Lung (tissue), 12 donors: Measurements from ENCODE around the gene OPCML. TPM values are rescaled to one million over a fixed set of nuclear protein-coding genes. Genes with fewer than 3 reads are reported as not detected.

Source experiments
- ATAC-seq: fragments of 200-7000 bp; cut with Tn5 transposase; one replicate; pipeline ENCODE4 v1.9.1; 2020; ENCODE audit warnings: moderate number of reproducible peaks; ENCODE audit not compliant: insufficient read depth, low FRiP score
- DNase-seq, 3 donors: peaks; one replicate each; pipeline ENCODE4 v3.0.0-alpha.2; 2013 to 2017
- H3K27ac ChIP-seq, 2 donors: one replicate each; pipeline ENCODE4 v1.5.1; 2013; ENCODE audit warnings: mild to moderate bottlenecking in 2 of 2, moderate library complexity in 2 of 2, control low read depth in 1 of 2, inconsistent platforms in 1 of 2, low read depth in 1 of 2, low read length in 1 of 2
- H3K27me3 ChIP-seq, 3 donors: one replicate each; pipeline ENCODE4 v1.5.1; 2013; ENCODE audit warnings: low read length in 2 of 3; ENCODE audit not compliant: control insufficient read depth in 3 of 3, insufficient read depth in 3 of 3
- H3K36me3 ChIP-seq, 4 donors: one replicate each; pipeline ENCODE4 v1.5.1; 2013; ENCODE audit warnings: low read length in 4 of 4, mild to moderate bottlenecking in 1 of 4, moderate library complexity in 1 of 4; ENCODE audit not compliant: control insufficient read depth in 4 of 4, insufficient read depth in 4 of 4
- H3K4me1 ChIP-seq, 5 donors: one replicate each; pipeline ENCODE4 v1.5.1; 2013; ENCODE audit warnings: low read length in 5 of 5, mild to moderate bottlenecking in 2 of 5, moderate library complexity in 1 of 5; ENCODE audit not compliant: control insufficient read depth in 5 of 5, insufficient read depth in 5 of 5
- H3K4me3 ChIP-seq: one replicate; pipeline ENCODE4 v1.5.1; 2013; ENCODE audit warnings: mild to moderate bottlenecking, control low read depth, moderate library complexity
- H3K9ac ChIP-seq, 2 donors: one replicate each; pipeline ENCODE4 v1.5.1; 2013; ENCODE audit warnings: low read length in 2 of 2, control low read depth in 1 of 2; ENCODE audit not compliant: insufficient read depth in 1 of 2
- H3K9me3 ChIP-seq, 4 donors: one replicate each; pipeline ENCODE4 v1.5.1; 2013; ENCODE audit warnings: low read length in 3 of 4, mild to moderate bottlenecking in 1 of 4, moderate library complexity in 1 of 4; ENCODE audit not compliant: control insufficient read depth in 4 of 4, insufficient read depth in 3 of 4
- CTCF ChIP-seq: IDR thresholded peaks from 2 replicates; pipeline ENCODE4 v1.5.1; 2012; ENCODE audit warnings: mild to moderate bottlenecking; ENCODE audit errors: control extremely low read depth, extremely low read depth
- WGBS, 2 donors: extraction: QIAGEN DNeasy Blood & Tissue Kit; methylation state at CpG; one replicate each; pipeline ENCODE4 v1.1.7; 2013; 5-methylcytosine and 5-hydroxymethylcytosine counted together
- polyA plus RNA-seq, 2 donors: library from polyadenylated mRNA; stranded (reverse); fragments of 200-250 nt; gene quantifications; one replicate each; pipeline ENCODE4 v1.2.1, GENCODE V29; 2013
- total RNA-seq, 2 donors: library from RNA; depleted of rRNA in 1 of 2; stranded (reverse); fragments of >200 nt in 1 of 2; gene quantifications; one replicate each; pipeline ENCODE4 v1.2.1, GENCODE V29; 2014 to 2021
- donor health status: control.
- donor health status: control.
- donor health status: Bipolar disorder and iron deficiency.
- donor health status: healthy.
- donor health status: DM: yes; HTN: yes; CAD: no.

OPCML gene
- total and polyA plus RNA-seq, 4 donors = 0.49 to 0.74 TPM; not detected in 2

GRCh38 chr11:133339495-133340140 is 192.7 kb downstream of the OPCML start:
- Histone ChIP-seq H3K4me3 (no peak overlapping the region), H3K36me3 (no peaks in the 10 kb centered on the region), H3K9me3 (peaks cover 0 to 8% (median 0%) of the 10 kb centered on the region in 4 donors), H3K27me3 (peaks cover 0 to 6% (median 3%) of the 10 kb centered on the region in 3 donors), H3K27ac (no peak overlapping the region), H3K9ac (no peak overlapping the region), H3K4me1 (peaks cover 0 to 8% (median 0%) of the 10 kb centered on the region in 5 donors)
- DNase-seq (no peak), ATAC-seq (no peak)
- TF ChIP-seq CTCF = no peak
- 76 to 78% methylated on average over 5 of the region's 5 CpGs for WGBS, 2 donors

GRCh38 chr11:133338588-133338987 is 193.7 kb downstream of the OPCML start:
- 71 to 76% methylated on average over 2 of the region's 2 CpGs for WGBS, 2 donors
- H3K9ac ChIP-seq = no peak overlapping the region
- no peak for TF ChIP-seq CTCF

GRCh38 chr11:133337951-133338418 is 194.3 kb downstream of the OPCML start:
- Histone ChIP-seq H3K9me3 (peaks cover 0 to 10% (median 0%) of the 10 kb centered on the region in 4 donors), H3K4me1 (no peaks in the 10 kb centered on the region), H3K9ac (no peak overlapping the region), H3K27ac (no peak overlapping the region), H3K4me3 (no peak overlapping the region), H3K27me3 (peaks cover 0 to 6% (median 0%) of the 10 kb centered on the region in 3 donors), H3K36me3 (no peaks in the 10 kb centered on the region)
- 64 to 67% methylated on average over 7 of the region's 7 CpGs for WGBS, 2 donors
- DNase-seq = no peak
- TF ChIP-seq CTCF = no peak
- no peak for ATAC-seq

More at GRCh38 chr11:133338588-133338987, 193.7 kb downstream of the OPCML start:
- Histone ChIP-seq H3K36me3 (no peaks in the 10 kb centered on the region), H3K9me3 (peaks cover 0 to 10% (median 0%) of the 10 kb centered on the region in 4 donors), H3K27me3 (peaks cover 0 to 6% (median 0%) of the 10 kb centered on the region in 3 donors), H3K27ac (no peak overlapping the region), H3K4me3 (no peak overlapping the region), H3K4me1 (peaks cover 0 to 2% (median 0%) of the 10 kb centered on the region in 5 donors)
- DNase-seq (no peak), ATAC-seq (no peak)
